Mucosa of stomach (tissue), 1 donor: ENCODE data around the gene CAMTA1.

Source experiments
- H3K27me3 ChIP-seq: one replicate; pipeline ENCODE4 v1.7.0; 2013; ENCODE audit warnings: mild to moderate bottlenecking, low read length; ENCODE audit not compliant: control insufficient read depth, insufficient read depth
- H3K36me3 ChIP-seq: one replicate; pipeline ENCODE4 v1.7.0; 2013; ENCODE audit warnings: low read length; ENCODE audit not compliant: control insufficient read depth, insufficient read depth
- H3K4me1 ChIP-seq: one replicate; pipeline ENCODE4 v1.7.0; 2013; ENCODE audit warnings: mild to moderate bottlenecking, low read length; ENCODE audit not compliant: control insufficient read depth, insufficient read depth
- H3K4me3 ChIP-seq: one replicate; pipeline ENCODE4 v1.7.0; 2013; ENCODE audit warnings: low read length
- H3K9ac ChIP-seq: one replicate; pipeline ENCODE4 v1.7.0; 2013; ENCODE audit warnings: mild to moderate bottlenecking, low read length, moderate library complexity
- H3K9me3 ChIP-seq: one replicate; pipeline ENCODE4 v1.7.0; 2013; ENCODE audit warnings: mild to moderate bottlenecking, low read length, moderate library complexity; ENCODE audit not compliant: control insufficient read depth
- donor health status: Pancreatic carcinoma.

The CAMTA1 gene

GRCh38 chr1:6941786-6942185 is 156.5 kb downstream of the CAMTA1 start:
- Histone ChIP-seq H3K27me3 (no peaks in the 10 kb centered on the region), H3K4me3 (no peak overlapping the region), H3K4me1 (no peaks in the 10 kb centered on the region), H3K9me3 (no peaks in the 10 kb centered on the region), H3K36me3 (no peaks in the 10 kb centered on the region), H3K9ac (no peak overlapping the region)

- H3K4me1 ChIP-seq = no peaks in the 10 kb centered on the region
- H3K27me3 ChIP-seq = no peaks in the 10 kb centered on the region
- H3K36me3 ChIP-seq = no peaks in the 10 kb centered on the region
- H3K4me3 ChIP-seq = no peak overlapping the region
- H3K9ac ChIP-seq = no peak overlapping the region
- H3K9me3 ChIP-seq = no peaks in the 10 kb centered on the region
These were observed 157.7 kb downstream of the CAMTA1 start for GRCh38 chr1:6942990-6943389.

- Histone ChIP-seq H3K9ac (no peak overlapping the region), H3K4me1 (no peaks in the 10 kb centered on the region), H3K4me3 (no peak overlapping the region), H3K9me3 (no peaks in the 10 kb centered on the region), H3K27me3 (no peaks in the 10 kb centered on the region), H3K36me3 (no peaks in the 10 kb centered on the region)
These were observed 159.2 kb downstream of the CAMTA1 start for GRCh38 chr1:6944434-6944833.

- Histone ChIP-seq H3K36me3 (no peaks in the 10 kb centered on the region), H3K27me3 (no peaks in the 10 kb centered on the region), H3K9ac (no peak overlapping the region), H3K4me1 (no peaks in the 10 kb centered on the region), H3K4me3 (no peak overlapping the region), H3K9me3 (no peaks in the 10 kb centered on the region)
These were observed 162.7 kb downstream of the CAMTA1 start for GRCh38 chr1:6947952-6948351.

- Histone ChIP-seq H3K36me3 (no peaks in the 10 kb centered on the region), H3K4me3 (no peak overlapping the region), H3K9me3 (no peaks in the 10 kb centered on the region), H3K4me1 (no peaks in the 10 kb centered on the region), H3K27me3 (no peaks in the 10 kb centered on the region), H3K9ac (no peak overlapping the region)
These were observed 163.2 kb downstream of the CAMTA1 start for GRCh38 chr1:6948416-6948815.

- H3K4me3 ChIP-seq = no peak overlapping the region
- H3K27me3 ChIP-seq = no peaks in the 10 kb centered on the region
- no peaks in the 10 kb centered on the region for H3K9me3 ChIP-seq
- H3K9ac ChIP-seq = no peak overlapping the region
- no peaks in the 10 kb centered on the region for H3K36me3 ChIP-seq
- no peaks in the 10 kb centered on the region for H3K4me1 ChIP-seq
These were observed 163.6 kb downstream of the CAMTA1 start for GRCh38 chr1:6948861-6949260.

- Histone ChIP-seq H3K36me3 (no peaks in the 10 kb centered on the region), H3K4me3 (no peak overlapping the region), H3K4me1 (no peaks in the 10 kb centered on the region), H3K27me3 (peaks cover 4% of the 10 kb centered on the region), H3K9ac (no peak overlapping the region), H3K9me3 (no peaks in the 10 kb centered on the region)
These were observed 164.9 kb downstream of the CAMTA1 start for GRCh38 chr1:6950001-6950765.

- no peaks in the 10 kb centered on the region for H3K36me3 ChIP-seq
- no peaks in the 10 kb centered on the region for H3K9me3 ChIP-seq
- no peaks in the 10 kb centered on the region for H3K4me1 ChIP-seq
- no peak overlapping the region for H3K9ac ChIP-seq
- H3K4me3 ChIP-seq = no peak overlapping the region
- peaks cover 12% of the 10 kb centered on the region for H3K27me3 ChIP-seq
These were observed 166.3 kb downstream of the CAMTA1 start for GRCh38 chr1:6951536-6951935.

- H3K9me3 ChIP-seq = no peaks in the 10 kb centered on the region
- peaks cover 18% of the 10 kb centered on the region for H3K27me3 ChIP-seq
- H3K36me3 ChIP-seq = no peaks in the 10 kb centered on the region
- no peak overlapping the region for H3K9ac ChIP-seq
- no peak overlapping the region for H3K4me3 ChIP-seq
- no peaks in the 10 kb centered on the region for H3K4me1 ChIP-seq
These were observed 168.0 kb downstream of the CAMTA1 start for GRCh38 chr1:6953216-6953615.

- Histone ChIP-seq H3K36me3 (no peaks in the 10 kb centered on the region), H3K4me3 (no peak overlapping the region), H3K4me1 (no peaks in the 10 kb centered on the region), H3K27me3 (peaks cover 18% of the 10 kb centered on the region), H3K9me3 (no peaks in the 10 kb centered on the region), H3K9ac (no peak overlapping the region)
These were observed 168.7 kb downstream of the CAMTA1 start for GRCh38 chr1:6953907-6954364.

- Histone ChIP-seq H3K27me3 (peaks cover 18% of the 10 kb centered on the region), H3K9ac (no peak overlapping the region), H3K9me3 (no peaks in the 10 kb centered on the region), H3K4me1 (no peaks in the 10 kb centered on the region), H3K4me3 (no peak overlapping the region), H3K36me3 (no peaks in the 10 kb centered on the region)
These were observed 169.3 kb downstream of the CAMTA1 start for GRCh38 chr1:6954591-6954990.

- Histone ChIP-seq H3K9me3 (no peaks in the 10 kb centered on the region), H3K36me3 (no peaks in the 10 kb centered on the region), H3K4me1 (no peaks in the 10 kb centered on the region), H3K27me3 (peaks cover 25% of the 10 kb centered on the region), H3K4me3 (no peak overlapping the region), H3K9ac (no peak overlapping the region)
These were observed 170.3 kb downstream of the CAMTA1 start for GRCh38 chr1:6955357-6956094.
